A673 (cell line): ENCODE data around the gene GPER1. TPM values are rescaled to one million over a fixed set of nuclear protein-coding genes. Genes with fewer than 3 reads are reported as not detected.
"Not testable (repeated sequence)": the region's sequence is repeated elsewhere in the genome, so short reads cannot be mapped to it uniquely, and the experiment has no call there.

ENCODE experiments used
- BruUV-seq: library from RNA; stranded (reverse); fragments of 400-500 nt; replicated peaks from 2 replicates; lab custom pipeline; 2021; lab: Mats Ljungman, UMichigan
- CTCF ChIA-PET: fragments of 300-600 bp; sonication (Branson Sonifier 250); formaldehyde crosslinking; loops from one replicate; lab custom pipeline; 2022; ENCODE audit warnings: antibody characterized with exemption; lab: Charles Lee
- POLR2A ChIA-PET: fragments of 300-600 bp; sonication (Branson Sonifier 250); formaldehyde crosslinking; loops from one replicate; lab custom pipeline; 2022; ENCODE audit warnings: antibody characterized with exemption; ENCODE audit not compliant: low non-redundant PET; lab: Charles Lee
- DNase-seq: peaks from one replicate; pipeline ENCODE4 v3.0.0-alpha.2; 2015; ENCODE audit warnings: low spot score
- H3K27ac ChIP-seq: fragments of 200-600 bp; sonication (generic); 2 replicates; pipeline ENCODE4 v1.5.1; 2016; ENCODE audit warnings: mixed run types, low read depth, mild to moderate bottlenecking, mixed read lengths, antibody characterized with exemption, low read length; ENCODE audit not compliant: poor library complexity, severe bottlenecking
- H3K27me3 ChIP-seq: fragments of 200-600 bp; sonication (generic); replicated peaks from 2 replicates; pipeline ENCODE4 v1.6.1; 2017; ENCODE audit warnings: mixed run types, low read depth, mild to moderate bottlenecking, mixed read lengths, antibody characterized with exemption, low read length; ENCODE audit not compliant: insufficient read depth, poor library complexity
- H3K36me3 ChIP-seq: fragments of 200-600 bp; sonication (generic); 2 replicates; pipeline ENCODE4 v1.6.1; 2016; ENCODE audit warnings: mixed run types, mild to moderate bottlenecking, mixed read lengths, antibody characterized with exemption, low read length; ENCODE audit not compliant: insufficient read depth, poor library complexity, severe bottlenecking
- H3K4me1 ChIP-seq: fragments of 200-600 bp; sonication (generic); 2 replicates; pipeline ENCODE4 v1.6.1; 2017; ENCODE audit warnings: mixed run types, mild to moderate bottlenecking, mixed read lengths, antibody characterized with exemption, low read length; ENCODE audit not compliant: insufficient read depth, poor library complexity, severe bottlenecking
- H3K4me3 ChIP-seq: fragments of 200-600 bp; sonication (generic); 2 replicates; pipeline ENCODE4 v1.5.1; 2016; ENCODE audit warnings: low read depth, mixed run types, mild to moderate bottlenecking, mixed read lengths, low read length; ENCODE audit not compliant: poor library complexity, severe bottlenecking
- H3K9me3 ChIP-seq: fragments of 200-600 bp; sonication (generic); 2 replicates; pipeline ENCODE4 v1.6.1; 2016; ENCODE audit warnings: mixed run types, low read depth, mild to moderate bottlenecking, mixed read lengths, antibody characterized with exemption, low read length; ENCODE audit not compliant: poor library complexity, severe bottlenecking
- CTCF ChIP-seq: fragments of 300-800, 200-600 bp; sonication (generic); conservative IDR thresholded peaks from 2 replicates; pipeline ENCODE4 v1.5.1; 2017; ENCODE audit warnings: low read depth, mild to moderate bottlenecking, antibody characterized with exemption, low read length, moderate library complexity, mixed read lengths
- EZH2 ChIP-seq: fragments of 200-600 bp; sonication (generic); IDR thresholded peaks from 2 replicates; pipeline ENCODE4 v1.6.1; 2017; ENCODE audit warnings: borderline replicate concordance, low read depth, mild to moderate bottlenecking, mixed read lengths, antibody characterized with exemption, low read length; ENCODE audit not compliant: poor library complexity, severe bottlenecking
- intact Hi-C: fragments of 100-400 bp; cut with micrococcal nuclease; formaldehyde crosslinking; loops from one replicate; pipeline ENCODE4 v1.10.0; 2022; ENCODE audit not compliant: unreplicated experiment
- total RNA-seq: library from RNA; stranded (reverse); gene quantifications from 2 replicates; pipeline ENCODE4 v1.2.3, GENCODE V29; 2021

The GPER1 gene
- total RNA-seq, 1 experiment from 2014 or later, result 0.37 TPM

- BruUV-seq, result no TSS peak
- Histone ChIP-seq H3K36me3 (no peaks in the 10 kb centered on the region), H3K27ac (no peak overlapping the region), H3K9me3 (no peaks in the 10 kb centered on the region), H3K4me3 (no peak overlapping the region), H3K4me1 (no peaks in the 10 kb centered on the region), H3K27me3 (no peaks in the 10 kb centered on the region)
- TF ChIP-seq EZH2 (no peak), CTCF (no peak)
- CTCF ChIA-PET, result no interaction called here
- no peak for DNase-seq
- POLR2A ChIA-PET, result no interaction called here
- intact Hi-C loops, result no loop called here
Measured at GRCh38 chr7:1114505-1114904, 26.6 kb downstream of the GPER1 start.

DNA sequence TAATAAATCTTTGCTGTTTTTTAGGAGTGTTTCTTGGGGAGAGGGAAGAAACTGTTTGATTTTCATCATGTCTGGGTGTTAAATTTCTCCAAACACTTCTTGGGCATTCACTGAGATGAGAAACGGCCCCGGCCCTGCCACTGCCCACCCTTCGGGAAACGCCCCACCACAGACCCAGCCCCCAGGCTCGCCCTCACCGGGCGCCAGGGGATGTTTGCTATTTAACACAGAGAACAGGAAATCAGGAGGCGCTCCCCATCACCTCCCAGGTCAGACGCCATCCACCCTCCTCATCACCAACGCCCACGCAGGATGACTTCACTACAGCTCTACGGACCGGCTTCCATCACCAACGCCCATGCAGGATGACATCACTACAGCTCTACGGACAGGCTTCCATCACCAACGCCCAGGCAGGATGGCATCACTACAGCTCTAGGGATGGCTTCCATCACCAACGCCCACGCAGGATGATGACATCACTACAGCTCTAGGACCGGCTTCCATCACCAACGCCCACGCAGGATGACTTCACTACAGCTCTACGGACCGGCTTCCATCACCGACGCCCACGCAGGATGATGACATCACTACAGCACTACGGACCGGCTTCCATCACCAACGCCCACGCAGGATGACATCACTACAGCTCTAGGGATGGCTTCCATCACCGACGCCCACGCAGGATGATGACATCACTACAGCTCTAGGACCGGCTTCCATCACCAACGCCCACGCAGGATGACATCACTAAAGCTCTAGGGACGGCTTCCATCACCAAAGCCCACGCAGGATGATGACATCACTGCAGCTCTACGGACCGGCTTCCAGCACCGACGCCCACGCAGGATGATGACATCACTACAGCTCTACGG lies 27.5 kb downstream of the GPER1 start:
- not testable (repeated sequence) for BruUV-seq

DNA sequence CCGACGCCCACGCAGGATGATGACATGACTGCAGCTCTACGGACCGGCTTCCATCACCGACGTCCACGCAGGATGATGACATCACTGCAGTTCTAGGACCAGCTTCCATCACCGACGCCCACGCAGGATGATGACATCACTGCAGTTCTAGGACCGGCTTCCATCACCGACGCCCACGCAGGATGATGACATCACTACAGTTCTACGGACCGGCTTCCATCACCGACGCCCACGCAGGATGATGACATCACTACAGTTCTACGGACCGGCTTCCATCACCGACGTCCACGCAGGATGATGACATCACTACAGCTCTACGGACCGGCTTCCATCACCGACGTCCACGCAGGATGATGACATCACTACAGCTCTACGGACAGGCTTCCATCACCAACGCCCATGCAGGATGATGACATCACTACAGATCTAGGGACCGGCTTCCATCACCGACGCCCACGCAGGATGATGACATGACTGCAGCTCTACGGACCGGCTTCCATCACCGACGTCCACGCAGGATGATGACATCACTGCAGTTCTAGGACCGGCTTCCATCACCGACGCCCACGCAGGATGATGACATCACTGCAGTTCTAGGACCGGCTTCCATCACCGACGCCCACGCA lies 28.6 kb downstream of the GPER1 start:
- POLR2A ChIA-PET, H3K27me3 ChIP-seq, intact Hi-C loops, DNase-seq, CTCF ChIA-PET, H3K4me1 ChIP-seq, H3K27ac ChIP-seq, H3K9me3 ChIP-seq, H3K36me3 ChIP-seq, H3K4me3 ChIP-seq, BruUV-seq: not testable (repeated sequence)

More for the DNA sequence above, 27.5 kb downstream of the GPER1 start:
- intact Hi-C loops, H3K27ac ChIP-seq, DNase-seq, H3K9me3 ChIP-seq, POLR2A ChIA-PET, CTCF ChIA-PET, H3K4me1 ChIP-seq, H3K4me3 ChIP-seq, H3K36me3 ChIP-seq, H3K27me3 ChIP-seq: not testable (repeated sequence)

GRCh38 chr7:1117321-1117928 lies 29.5 kb downstream of the GPER1 start:
- Histone ChIP-seq H3K36me3 (no peaks in the 10 kb centered on the region), H3K4me3 (no peak overlapping the region), H3K4me1 (peaks cover 6% of the 10 kb centered on the region), H3K9me3 (no peaks in the 10 kb centered on the region), H3K27me3 (no peaks in the 10 kb centered on the region), H3K27ac (no peak overlapping the region)
- TF ChIP-seq EZH2 (no peak), CTCF (no peak)
- CTCF ChIA-PET, result no interaction called here
- no TSS peak for BruUV-seq
- POLR2A ChIA-PET, result no interaction called here
- intact Hi-C loops, result no loop called here
- DNase-seq, result no peak
